ENCODE results near the gene PET100.

Gene PET100

GRCh38 chr19:7606289-7606688 lies 23.3 kb upstream of the PET100 start:
- H3K4me3 ChIP-seq (ENCODE audit: low read length): no peak overlapping the region
- TF ChIP-seq ZNF274 (IDR thresholded peaks at IDR 0.05; ENCODE audit: low read depth, low read length): no peak

- no peak for TF ChIP-seq ZNF274 (IDR thresholded peaks at IDR 0.05; ENCODE audit: low read depth, low read length)
- no peak overlapping the region for H3K4me3 ChIP-seq (ENCODE audit: low read length)
These were observed 22.2 kb upstream of the PET100 start for GRCh38 chr19:7607212-7607873.

GRCh38 chr19:7607874-7608560 lies 21.6 kb upstream of the PET100 start:
- TF ChIP-seq ZNF274 (IDR thresholded peaks at IDR 0.05; ENCODE audit: low read depth, low read length): no peak
- H3K4me3 ChIP-seq (ENCODE audit: low read length): no peak overlapping the region

- no peak overlapping the region for H3K4me3 ChIP-seq (ENCODE audit: low read length)
- TF ChIP-seq ZNF274 (IDR thresholded peaks at IDR 0.05; ENCODE audit: low read depth, low read length): no peak
These were observed 18.9 kb upstream of the PET100 start for GRCh38 chr19:7610491-7611240.

- TF ChIP-seq ZNF274 (IDR thresholded peaks at IDR 0.05; ENCODE audit: low read depth, low read length): no peak
- H3K4me3 ChIP-seq (ENCODE audit: low read length): no peak overlapping the region
These were observed 17.9 kb upstream of the PET100 start for GRCh38 chr19:7611541-7612279.

GRCh38 chr19:7612282-7613274 lies 17.0 kb upstream of the PET100 start:
- no peak overlapping the region for H3K4me3 ChIP-seq (ENCODE audit: low read length)
- no peak for TF ChIP-seq ZNF274 (IDR thresholded peaks at IDR 0.05; ENCODE audit: low read depth, low read length)

GRCh38 chr19:7614859-7615741 lies 14.5 kb upstream of the PET100 start:
- TF ChIP-seq ZNF274 (IDR thresholded peaks at IDR 0.05; ENCODE audit: low read depth, low read length): no peak
- no peak overlapping the region for H3K4me3 ChIP-seq (ENCODE audit: low read length)

GRCh38 chr19:7617172-7617571 lies 12.4 kb upstream of the PET100 start:
- TF ChIP-seq ZNF274 (IDR thresholded peaks at IDR 0.05; ENCODE audit: low read depth, low read length): no peak
- no peak overlapping the region for H3K4me3 ChIP-seq (ENCODE audit: low read length)

- TF ChIP-seq ZNF274 (IDR thresholded peaks at IDR 0.05; ENCODE audit: low read depth, low read length): no peak
- H3K4me3 ChIP-seq (ENCODE audit: low read length): no peak overlapping the region
These were observed 11.9 kb upstream of the PET100 start for GRCh38 chr19:7617735-7618134.

- no peak overlapping the region for H3K4me3 ChIP-seq (ENCODE audit: low read length)
- TF ChIP-seq ZNF274 (IDR thresholded peaks at IDR 0.05; ENCODE audit: low read depth, low read length): no peak
These were observed 11.2 kb upstream of the PET100 start for GRCh38 chr19:7618348-7618747.

- TF ChIP-seq ZNF274 (IDR thresholded peaks at IDR 0.05; ENCODE audit: low read depth, low read length): no peak
- H3K4me3 ChIP-seq (ENCODE audit: low read length): no peak overlapping the region
These were observed 10.7 kb upstream of the PET100 start for GRCh38 chr19:7618771-7619510.

Data from GM08714 (cell line).